Measurements from ENCODE around the gene EGFL7. TPM values are rescaled to one million over a fixed set of nuclear protein-coding genes. Genes with fewer than 3 reads are reported as not detected.

EGFL7 gene
- total and polyA plus RNA-seq, 10 of the 15 experiments (the other 5 are each of a cell fraction or from before 2014, with no cell fraction given) = 0.06 to 0.46 (median 0.19) TPM; not detected in 5

DNA sequence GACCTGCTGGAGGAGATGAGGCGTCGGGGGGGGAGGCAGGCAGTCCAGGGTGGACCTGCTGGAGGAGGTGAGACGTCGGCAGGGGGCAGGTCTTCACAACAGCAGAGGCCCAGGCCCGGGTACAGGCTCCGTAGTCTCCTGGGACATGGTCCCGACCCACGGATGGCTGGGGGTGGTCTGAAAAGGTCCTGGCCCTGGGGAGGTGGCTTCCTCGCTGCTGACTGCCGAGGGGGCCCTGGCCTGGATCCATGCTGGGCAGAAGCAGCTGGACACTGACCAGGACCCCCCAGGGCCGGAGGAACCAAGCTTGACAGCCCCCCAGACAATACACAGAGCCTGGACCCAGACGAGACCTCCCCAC lies 8.5 kb downstream of the EGFL7 start:
- no peak overlapping the region for H3K9ac ChIP-seq (ENCODE audit: control insufficient read depth, insufficient read depth, low read length)
- no peaks in the 10 kb centered on the region for H3K9me3 ChIP-seq (replicated peaks; ENCODE audit: control insufficient read depth, insufficient read depth, low read length)
- no peak overlapping the region for H2AFZ ChIP-seq (ENCODE audit: control insufficient read depth, low read depth, low read length)
- DNase-seq (ENCODE audit: low read depth, low spot score) (no peak), ATAC-seq (no peak), FAIRE-seq (no peak)
- no peaks in the 10 kb centered on the region; a peak in 1 of 4 replicates for H3K36me3 ChIP-seq (ENCODE audit: control insufficient read depth in 2 of 2, insufficient read depth in 2 of 2, low read length in 1 of 2)
- no peak overlapping the region for H3K4me3 ChIP-seq
- POLR2A ChIA-PET = no interaction called here
- H4K20me1 ChIP-seq (ENCODE audit: control insufficient read depth, insufficient read depth) = no peaks in the 10 kb centered on the region
- CTCF ChIA-PET = interaction anchor here (0.7 to 2.6 kb wide), 16 partner anchors 10 to 431 kb away, joined by 3 to 13 read pairs (median 4); no protein-coding TSS in a partner anchor
- RAD21 ChIA-PET (ENCODE audit: unreplicated experiment) = interaction anchor here (0.6 kb wide), 1 partner anchor 24 kb away, joined by 4 read pairs; no protein-coding TSS in a partner anchor
- H3K79me2 ChIP-seq (ENCODE audit: control insufficient read depth, insufficient read depth, low read length) = no peaks in the 10 kb centered on the region
- H3K4me2 ChIP-seq (ENCODE audit: control insufficient read depth, insufficient read depth) = no peak overlapping the region
- H3K27me3 ChIP-seq (replicated peaks in 1 of 2; ENCODE audit: control insufficient read depth in 2 of 2, insufficient read depth in 2 of 2, low read length in 1 of 2) = peaks cover 0 to 2% of the 10 kb centered on the region in 2 experiments; a peak in 2 of 4 replicates
- 37% methylated on average over 11 of the region's 12 CpGs for WGBS (ENCODE audit: insufficient coverage, insufficient replicate concordance, low lambda C conversion rate, missing lambda C conversion rate)
- SMC1A ChIA-PET (ENCODE audit: uncharacterized antibody, unreplicated experiment) = no interaction called here
- H3K4me1 ChIP-seq (ENCODE audit: control insufficient read depth, insufficient read depth, low read length) = no peaks in the 10 kb centered on the region
- in situ Hi-C loops (cut with MboI) (no loop called here), intact Hi-C loops (cut with micrococcal nuclease; ENCODE audit: unreplicated experiment) (no loop called here)
- BruUV-seq (replicated peaks) = no TSS peak
- H3K27ac ChIP-seq (ENCODE audit: control insufficient read depth, insufficient read depth) = no peak overlapping the region
- TF ChIP-seq HDAC6 (IDR thresholded peaks at IDR 0.05; ENCODE audit: unreplicated experiment) (no peak), SUZ12 (IDR thresholded peaks at IDR 0.05; ENCODE audit: unreplicated experiment) (no peak), SIX5 (IDR thresholded peaks at IDR 0.05; ENCODE audit: low read depth, low read length, severe bottlenecking) (no peak), YY1 (IDR thresholded peaks at IDR 0.05; ENCODE audit: low read depth, low read length) (no peak), ZSCAN29 (IDR thresholded peaks at IDR 0.05) (no peak)
- TF ChIP-seq, protein P1, sequence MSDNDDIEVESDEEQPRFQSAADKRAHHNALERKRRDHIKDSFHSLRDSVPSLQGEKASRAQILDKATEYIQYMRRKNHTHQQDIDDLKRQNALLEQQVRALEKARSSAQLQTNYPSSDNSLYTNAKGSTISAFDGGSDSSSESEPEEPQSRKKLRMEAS (IDR thresholded peaks at IDR 0.05; ENCODE audit: low read depth, low read length) = no peak
- TF ChIP-seq, protein P2, sequence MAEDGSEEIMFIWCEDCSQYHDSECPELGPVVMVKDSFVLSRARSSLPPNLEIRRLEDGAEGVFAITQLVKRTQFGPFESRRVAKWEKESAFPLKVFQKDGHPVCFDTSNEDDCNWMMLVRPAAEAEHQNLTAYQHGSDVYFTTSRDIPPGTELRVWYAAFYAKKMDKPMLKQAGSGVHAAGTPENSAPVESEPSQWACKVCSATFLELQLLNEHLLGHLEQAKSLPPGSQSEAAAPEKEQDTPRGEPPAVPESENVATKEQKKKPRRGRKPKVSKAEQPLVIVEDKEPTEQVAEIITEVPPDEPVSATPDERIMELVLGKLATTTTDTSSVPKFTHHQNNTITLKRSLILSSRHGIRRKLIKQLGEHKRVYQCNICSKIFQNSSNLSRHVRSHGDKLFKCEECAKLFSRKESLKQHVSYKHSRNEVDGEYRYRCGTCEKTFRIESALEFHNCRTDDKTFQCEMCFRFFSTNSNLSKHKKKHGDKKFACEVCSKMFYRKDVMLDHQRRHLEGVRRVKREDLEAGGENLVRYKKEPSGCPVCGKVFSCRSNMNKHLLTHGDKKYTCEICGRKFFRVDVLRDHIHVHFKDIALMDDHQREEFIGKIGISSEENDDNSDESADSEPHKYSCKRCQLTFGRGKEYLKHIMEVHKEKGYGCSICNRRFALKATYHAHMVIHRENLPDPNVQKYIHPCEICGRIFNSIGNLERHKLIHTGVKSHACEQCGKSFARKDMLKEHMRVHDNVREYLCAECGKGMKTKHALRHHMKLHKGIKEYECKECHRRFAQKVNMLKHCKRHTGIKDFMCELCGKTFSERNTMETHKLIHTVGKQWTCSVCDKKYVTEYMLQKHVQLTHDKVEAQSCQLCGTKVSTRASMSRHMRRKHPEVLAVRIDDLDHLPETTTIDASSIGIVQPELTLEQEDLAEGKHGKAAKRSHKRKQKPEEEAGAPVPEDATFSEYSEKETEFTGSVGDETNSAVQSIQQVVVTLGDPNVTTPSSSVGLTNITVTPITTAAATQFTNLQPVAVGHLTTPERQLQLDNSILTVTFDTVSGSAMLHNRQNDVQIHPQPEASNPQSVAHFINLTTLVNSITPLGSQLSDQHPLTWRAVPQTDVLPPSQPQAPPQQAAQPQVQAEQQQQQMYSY (CRISPR knock-in tag; IDR thresholded peaks at IDR 0.05) = no peak
- TF ChIP-seq, protein P3, sequence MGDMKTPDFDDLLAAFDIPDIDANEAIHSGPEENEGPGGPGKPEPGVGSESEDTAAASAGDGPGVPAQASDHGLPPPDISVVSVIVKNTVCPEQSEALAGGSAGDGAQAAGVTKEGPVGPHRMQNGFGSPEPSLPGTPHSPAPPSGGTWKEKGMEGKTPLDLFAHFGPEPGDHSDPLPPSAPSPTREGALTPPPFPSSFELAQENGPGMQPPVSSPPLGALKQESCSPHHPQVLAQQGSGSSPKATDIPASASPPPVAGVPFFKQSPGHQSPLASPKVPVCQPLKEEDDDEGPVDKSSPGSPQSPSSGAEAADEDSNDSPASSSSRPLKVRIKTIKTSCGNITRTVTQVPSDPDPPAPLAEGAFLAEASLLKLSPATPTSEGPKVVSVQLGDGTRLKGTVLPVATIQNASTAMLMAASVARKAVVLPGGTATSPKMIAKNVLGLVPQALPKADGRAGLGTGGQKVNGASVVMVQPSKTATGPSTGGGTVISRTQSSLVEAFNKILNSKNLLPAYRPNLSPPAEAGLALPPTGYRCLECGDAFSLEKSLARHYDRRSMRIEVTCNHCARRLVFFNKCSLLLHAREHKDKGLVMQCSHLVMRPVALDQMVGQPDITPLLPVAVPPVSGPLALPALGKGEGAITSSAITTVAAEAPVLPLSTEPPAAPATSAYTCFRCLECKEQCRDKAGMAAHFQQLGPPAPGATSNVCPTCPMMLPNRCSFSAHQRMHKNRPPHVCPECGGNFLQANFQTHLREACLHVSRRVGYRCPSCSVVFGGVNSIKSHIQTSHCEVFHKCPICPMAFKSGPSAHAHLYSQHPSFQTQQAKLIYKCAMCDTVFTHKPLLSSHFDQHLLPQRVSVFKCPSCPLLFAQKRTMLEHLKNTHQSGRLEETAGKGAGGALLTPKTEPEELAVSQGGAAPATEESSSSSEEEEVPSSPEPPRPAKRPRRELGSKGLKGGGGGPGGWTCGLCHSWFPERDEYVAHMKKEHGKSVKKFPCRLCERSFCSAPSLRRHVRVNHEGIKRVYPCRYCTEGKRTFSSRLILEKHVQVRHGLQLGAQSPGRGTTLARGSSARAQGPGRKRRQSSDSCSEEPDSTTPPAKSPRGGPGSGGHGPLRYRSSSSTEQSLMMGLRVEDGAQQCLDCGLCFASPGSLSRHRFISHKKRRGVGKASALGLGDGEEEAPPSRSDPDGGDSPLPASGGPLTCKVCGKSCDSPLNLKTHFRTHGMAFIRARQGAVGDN (IDR thresholded peaks at IDR 0.05) = no peak
- TF ChIP-seq, protein P4, sequence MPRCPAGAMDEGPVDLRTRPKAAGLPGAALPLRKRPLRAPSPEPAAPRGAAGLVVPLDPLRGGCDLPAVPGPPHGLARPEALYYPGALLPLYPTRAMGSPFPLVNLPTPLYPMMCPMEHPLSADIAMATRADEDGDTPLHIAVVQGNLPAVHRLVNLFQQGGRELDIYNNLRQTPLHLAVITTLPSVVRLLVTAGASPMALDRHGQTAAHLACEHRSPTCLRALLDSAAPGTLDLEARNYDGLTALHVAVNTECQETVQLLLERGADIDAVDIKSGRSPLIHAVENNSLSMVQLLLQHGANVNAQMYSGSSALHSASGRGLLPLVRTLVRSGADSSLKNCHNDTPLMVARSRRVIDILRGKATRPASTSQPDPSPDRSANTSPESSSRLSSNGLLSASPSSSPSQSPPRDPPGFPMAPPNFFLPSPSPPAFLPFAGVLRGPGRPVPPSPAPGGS (IDR thresholded peaks at IDR 0.05; ENCODE audit: borderline replicate concordance, insufficient read depth, low read depth, low read length, poor library complexity, severe bottlenecking) = no peak
- TF ChIP-seq, protein P5, sequence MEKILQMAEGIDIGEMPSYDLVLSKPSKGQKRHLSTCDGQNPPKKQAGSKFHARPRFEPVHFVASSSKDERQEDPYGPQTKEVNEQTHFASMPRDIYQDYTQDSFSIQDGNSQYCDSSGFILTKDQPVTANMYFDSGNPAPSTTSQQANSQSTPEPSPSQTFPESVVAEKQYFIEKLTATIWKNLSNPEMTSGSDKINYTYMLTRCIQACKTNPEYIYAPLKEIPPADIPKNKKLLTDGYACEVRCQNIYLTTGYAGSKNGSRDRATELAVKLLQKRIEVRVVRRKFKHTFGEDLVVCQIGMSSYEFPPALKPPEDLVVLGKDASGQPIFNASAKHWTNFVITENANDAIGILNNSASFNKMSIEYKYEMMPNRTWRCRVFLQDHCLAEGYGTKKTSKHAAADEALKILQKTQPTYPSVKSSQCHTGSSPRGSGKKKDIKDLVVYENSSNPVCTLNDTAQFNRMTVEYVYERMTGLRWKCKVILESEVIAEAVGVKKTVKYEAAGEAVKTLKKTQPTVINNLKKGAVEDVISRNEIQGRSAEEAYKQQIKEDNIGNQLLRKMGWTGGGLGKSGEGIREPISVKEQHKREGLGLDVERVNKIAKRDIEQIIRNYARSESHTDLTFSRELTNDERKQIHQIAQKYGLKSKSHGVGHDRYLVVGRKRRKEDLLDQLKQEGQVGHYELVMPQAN (conservative IDR thresholded peaks at IDR 0.05) = no peak

Measured in GM12878 (cell line).